Renal pelvis (tissue), 4 donors: ENCODE data around the gene TAF15. TPM values are rescaled to one million over a fixed set of nuclear protein-coding genes. Genes with fewer than 3 reads are reported as not detected.

Source experiments
- DNase-seq: peaks from one replicate; pipeline ENCODE4 v3.0.0-alpha.2; 2013
- polyA plus RNA-seq, 3 donors: library from polyadenylated mRNA; unstranded; fragments of 120-200 nt; gene quantifications; one replicate each; pipeline ENCODE4 v1.2.1, GENCODE V29; 2013; ENCODE audit not compliant: insufficient read length in 3 of 3

Gene TAF15
- polyA plus RNA-seq, 3 donors = 208 to 284 (median 226) TPM

- no peak for DNase-seq
These were observed 86.6 kb downstream of the TAF15 start for GRCh38 chr17:35895636-35896587.

Other genes with a start within 250 kb of the TAF15 start
- under 1 TPM; 0.12 to 0.22 (median 0.17) TPM for gene SLFN14, start 248.7 kb upstream of the TAF15 start, polyA plus RNA-seq
- gene PEX12, start 230.9 kb upstream of the TAF15 start, polyA plus RNA-seq = 10 to 100 TPM; 10.3 to 11.5 (median 11.0) TPM
- gene AP2B1, start 222.2 kb upstream of the TAF15 start, polyA plus RNA-seq = 100 to 1,000 TPM; 120 to 137 (median 127) TPM
- 10 to 100 TPM; 12.4 to 17.1 (median 16.1) TPM for gene RASL10B, start 77.8 kb upstream of the TAF15 start, polyA plus RNA-seq
- gene GAS2L2, start 56.2 kb upstream of the TAF15 start, polyA plus RNA-seq = under 1 TPM; 0.03 to 0.13 (median 0.07) TPM
- under 1 TPM in 2 of 3 donors, not detected in 1; 0.09 to 0.29 TPM for gene C17orf50, start 48.6 kb upstream of the TAF15 start, polyA plus RNA-seq
- 1 to 10 TPM; 1.7 to 3.2 (median 2.0) TPM for gene MMP28, start 13.8 kb upstream of the TAF15 start, polyA plus RNA-seq
- under 1 TPM; 0.06 to 0.61 (median 0.16) TPM for gene HEATR9, start 59.4 kb downstream of the TAF15 start, polyA plus RNA-seq
- 1 to 10 TPM in 2 of 3 donors, under 1 TPM in 1; 0.96 to 1.4 (median 1.4) TPM for gene CCL5, start 70.9 kb downstream of the TAF15 start, polyA plus RNA-seq
- 1 to 10 TPM; 2.5 to 4.0 (median 3.6) TPM for gene RDM1, start 121.3 kb downstream of the TAF15 start, polyA plus RNA-seq
- gene LYZL6, start 134.2 kb downstream of the TAF15 start, polyA plus RNA-seq = not detected
- under 1 TPM; 0.17 to 0.42 (median 0.30) TPM for gene CCL16, start 172.0 kb downstream of the TAF15 start, polyA plus RNA-seq
- 10 to 100 TPM; 18.3 to 23.1 (median 22.1) TPM for gene CCL14, start 177.2 kb downstream of the TAF15 start, polyA plus RNA-seq
- gene CCL15, start 192.1 kb downstream of the TAF15 start, polyA plus RNA-seq = 10 to 100 TPM in 1 of 3 donors, 1 to 10 TPM in 2; 5.2 to 10.5 (median 6.9) TPM
- under 1 TPM in 1 of 3 donors, not detected in 2; 0.56 TPM for gene CCL23, start 208.5 kb downstream of the TAF15 start, polyA plus RNA-seq